ENCODE measurements around the gene FOLR2.
A peak's percentile ranks its signal among the peaks of the same experiment; 100 is the strongest.
"Not testable (repeated sequence)": the region's sequence is repeated elsewhere in the genome, so short reads cannot be mapped to it uniquely, and the experiment has no call there.

Gene FOLR2

GRCh38 chr11:72216638-72217037 lies at the start of gene FOLR2:
Gene FOLR2, plus strand, starts transcription at chr11:72216794. Its CDS starts 1,791 bp downstream, at chr11:72218585.
- DNase-seq, result no peak
- H3K4me1 Mint-ChIP-seq (ENCODE audit: low read depth), result peaks cover 2% of the 10 kb centered on the region
- H3K36me3 Mint-ChIP-seq (ENCODE audit: low read depth), result no peaks in the 10 kb centered on the region
- H3K9me3 Mint-ChIP-seq, result no peaks in the 10 kb centered on the region
- no peak within 1 kb of the TSS for H3K27ac Mint-ChIP-seq
- peaks cover 23% of the 10 kb centered on the region for H3K27me3 Mint-ChIP-seq
- no peak within 1 kb of the TSS for H3K4me3 Mint-ChIP-seq

DNA sequence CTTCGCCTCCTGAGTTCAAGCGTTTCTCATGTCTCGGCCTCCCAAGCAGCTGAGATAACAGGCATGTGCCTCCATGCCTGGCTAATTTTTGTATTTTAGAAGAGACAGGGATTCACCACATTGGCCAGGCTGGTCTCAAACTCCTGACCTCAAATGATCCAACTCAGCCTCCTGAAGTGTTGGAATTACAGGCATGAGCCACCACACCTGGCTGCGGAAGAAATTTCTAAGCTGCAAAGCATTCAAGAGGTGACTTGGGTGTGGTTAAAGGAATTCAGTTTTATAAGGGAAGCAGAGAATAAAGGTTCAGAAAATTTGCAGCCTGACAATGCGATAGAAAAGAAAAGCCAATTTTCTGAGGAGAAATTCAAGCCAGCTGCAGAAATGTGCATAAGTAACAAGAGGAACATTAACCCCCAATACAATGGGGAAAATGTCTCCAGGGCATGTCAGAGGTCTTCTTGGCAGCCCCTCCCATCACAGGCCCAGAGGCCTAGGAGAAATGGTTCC lies 47.5 kb upstream of the FOLR2 start:
- not testable (repeated sequence) for DNase-seq; H3K36me3 Mint-ChIP-seq (ENCODE audit: low read depth); H3K4me1 Mint-ChIP-seq (ENCODE audit: low read depth); H3K4me3 Mint-ChIP-seq; H3K27me3 Mint-ChIP-seq; H3K27ac Mint-ChIP-seq; H3K9me3 Mint-ChIP-seq

GRCh38 chr11:72169754-72170153 lies 46.8 kb upstream of the FOLR2 start:
- H3K36me3 Mint-ChIP-seq (ENCODE audit: low read depth); H3K4me1 Mint-ChIP-seq (ENCODE audit: low read depth); H3K27ac Mint-ChIP-seq; H3K4me3 Mint-ChIP-seq; H3K27me3 Mint-ChIP-seq; H3K9me3 Mint-ChIP-seq; DNase-seq: not testable (repeated sequence)

GRCh38 chr11:72172043-72172442 lies 44.6 kb upstream of the FOLR2 start:
- H3K4me3 Mint-ChIP-seq; H3K36me3 Mint-ChIP-seq (ENCODE audit: low read depth); H3K27me3 Mint-ChIP-seq; H3K27ac Mint-ChIP-seq; DNase-seq; H3K4me1 Mint-ChIP-seq (ENCODE audit: low read depth); H3K9me3 Mint-ChIP-seq: not testable (repeated sequence)

- Mint-ChIP-seq H3K4me3 (no peak overlapping the region), H3K36me3 (ENCODE audit: low read depth) (no peaks in the 10 kb centered on the region), H3K27me3 (peaks cover 7% of the 10 kb centered on the region), H3K4me1 (ENCODE audit: low read depth) (no peaks in the 10 kb centered on the region), H3K9me3 (no peaks in the 10 kb centered on the region), H3K27ac (no peak overlapping the region)
- no peak for DNase-seq
These were observed 43.3 kb upstream of the FOLR2 start for GRCh38 chr11:72173291-72173690.

GRCh38 chr11:72174302-72175070 lies 42.1 kb upstream of the FOLR2 start:
- no peaks in the 10 kb centered on the region for H3K36me3 Mint-ChIP-seq (ENCODE audit: low read depth)
- DNase-seq, result no peak
- H3K4me1 Mint-ChIP-seq (ENCODE audit: low read depth), result no peaks in the 10 kb centered on the region
- no peaks in the 10 kb centered on the region for H3K9me3 Mint-ChIP-seq
- no peak overlapping the region for H3K27ac Mint-ChIP-seq
- no peak overlapping the region for H3K4me3 Mint-ChIP-seq
- peaks cover 7% of the 10 kb centered on the region for H3K27me3 Mint-ChIP-seq

DNA sequence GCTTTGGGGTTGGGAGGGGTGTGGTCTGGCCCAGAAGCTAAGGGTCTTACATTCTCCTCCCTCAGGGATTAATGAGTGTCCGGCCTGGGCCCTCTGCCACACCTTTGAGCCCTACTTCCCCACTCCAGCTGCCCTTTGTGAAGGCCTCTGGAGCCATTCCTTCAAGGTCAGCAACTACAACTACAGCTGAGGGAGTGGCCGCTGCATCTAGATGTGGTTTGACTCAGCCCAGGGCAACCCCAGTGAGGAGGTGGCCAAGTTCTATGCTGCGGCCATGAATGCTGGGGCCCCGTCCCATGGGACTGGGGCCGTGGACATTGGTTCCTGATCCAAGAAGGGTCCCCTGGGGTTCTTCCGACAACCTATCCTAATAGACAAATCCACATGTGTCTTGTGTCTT lies 38.9 kb upstream of the FOLR2 start:
- H3K27ac Mint-ChIP-seq, result no peak overlapping the region
- H3K9me3 Mint-ChIP-seq, result no peaks in the 10 kb centered on the region

GRCh38 chr11:72179049-72179803 lies 37.4 kb upstream of the FOLR2 start:
- Mint-ChIP-seq H3K4me1 (ENCODE audit: low read depth) (peaks cover 13% of the 10 kb centered on the region), H3K36me3 (ENCODE audit: low read depth) (no peaks in the 10 kb centered on the region), H3K27ac (no peak overlapping the region), H3K4me3 (no peak overlapping the region), H3K9me3 (no peaks in the 10 kb centered on the region), H3K27me3 (peaks cover 18% of the 10 kb centered on the region)
- DNase-seq, result no peak

More for the DNA sequence above, 38.9 kb upstream of the FOLR2 start:
- Mint-ChIP-seq H3K27me3 (peaks cover 11% of the 10 kb centered on the region), H3K4me1 (ENCODE audit: low read depth) (peaks cover 10% of the 10 kb centered on the region), H3K36me3 (ENCODE audit: low read depth) (no peaks in the 10 kb centered on the region), H3K4me3 (no peak overlapping the region)
- DNase-seq, result no peak

GRCh38 chr11:72179804-72180396 lies 36.7 kb upstream of the FOLR2 start:
- no peaks in the 10 kb centered on the region for H3K9me3 Mint-ChIP-seq
- H3K27me3 Mint-ChIP-seq, result peaks cover 18% of the 10 kb centered on the region
- no peaks in the 10 kb centered on the region for H3K36me3 Mint-ChIP-seq (ENCODE audit: low read depth)
- no peak overlapping the region for H3K4me3 Mint-ChIP-seq
- H3K4me1 Mint-ChIP-seq (ENCODE audit: low read depth), result peaks cover 13% of the 10 kb centered on the region
- H3K27ac Mint-ChIP-seq, result peak overlapping the region; percentile 20
- no peak for DNase-seq

- H3K27me3 Mint-ChIP-seq, result peaks cover 18% of the 10 kb centered on the region
- DNase-seq; H3K36me3 Mint-ChIP-seq (ENCODE audit: low read depth); H3K4me3 Mint-ChIP-seq; H3K27ac Mint-ChIP-seq; H3K9me3 Mint-ChIP-seq: not testable (repeated sequence)
- peaks cover 13% of the 10 kb centered on the region for H3K4me1 Mint-ChIP-seq (ENCODE audit: low read depth)
These were observed 35.6 kb upstream of the FOLR2 start for GRCh38 chr11:72180892-72181552.

DNA sequence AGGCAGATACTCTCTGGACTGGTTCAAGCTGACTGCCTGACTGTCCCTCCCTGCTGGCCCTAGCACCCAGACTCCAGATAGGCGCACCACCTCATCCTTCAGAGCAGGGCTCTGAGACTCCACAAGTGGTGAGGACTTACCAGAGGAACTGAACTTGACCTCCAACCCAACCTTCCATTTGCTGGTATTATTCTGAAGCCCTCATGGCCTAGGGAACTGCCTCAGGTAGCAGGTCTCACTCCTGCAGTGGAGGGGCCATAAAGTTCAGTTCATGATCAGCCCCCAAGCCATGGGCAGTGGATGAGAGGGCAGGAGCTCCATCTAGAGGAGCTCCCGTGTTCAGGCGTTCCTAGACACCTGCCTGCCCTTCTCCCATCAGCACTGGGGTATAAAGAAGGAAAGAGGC lies 35.0 kb upstream of the FOLR2 start:
- Mint-ChIP-seq H3K4me1 (ENCODE audit: low read depth) (peaks cover 13% of the 10 kb centered on the region), H3K27me3 (peaks cover 18% of the 10 kb centered on the region)
- H3K27ac Mint-ChIP-seq; H3K36me3 Mint-ChIP-seq (ENCODE audit: low read depth); DNase-seq; H3K4me3 Mint-ChIP-seq; H3K9me3 Mint-ChIP-seq: not testable (repeated sequence)

DNA sequence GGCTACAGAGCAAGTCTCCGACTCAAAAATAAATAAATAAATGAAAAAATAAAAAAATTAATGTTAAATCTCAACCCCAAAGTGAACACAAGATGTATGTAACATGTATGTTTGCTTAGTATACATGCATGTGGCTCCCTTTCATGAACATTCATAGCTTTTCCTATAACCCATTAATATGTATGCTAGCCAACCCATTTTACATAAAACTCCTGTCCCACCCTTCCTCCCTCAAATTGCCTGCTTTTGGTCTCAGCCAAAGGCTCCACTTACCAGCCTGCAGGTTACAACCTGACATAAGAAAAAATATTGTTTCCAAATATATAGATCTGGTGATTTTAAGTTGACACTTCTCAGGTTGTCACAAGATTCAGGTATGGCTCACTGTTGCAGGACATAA lies 28.3 kb upstream of the FOLR2 start:
- peaks cover 3% of the 10 kb centered on the region for H3K4me1 Mint-ChIP-seq (ENCODE audit: low read depth)
- no peaks in the 10 kb centered on the region for H3K36me3 Mint-ChIP-seq (ENCODE audit: low read depth)
- H3K4me3 Mint-ChIP-seq, result no peak overlapping the region
- H3K9me3 Mint-ChIP-seq, result no peaks in the 10 kb centered on the region
- no peak for DNase-seq
- no peak overlapping the region for H3K27ac Mint-ChIP-seq
- peaks cover 4% of the 10 kb centered on the region for H3K27me3 Mint-ChIP-seq

GRCh38 chr11:72189455-72190250 lies 26.9 kb upstream of the FOLR2 start:
- Mint-ChIP-seq H3K27ac (no peak overlapping the region), H3K36me3 (ENCODE audit: low read depth) (no peaks in the 10 kb centered on the region), H3K9me3 (no peaks in the 10 kb centered on the region), H3K4me3 (no peak overlapping the region), H3K4me1 (ENCODE audit: low read depth) (no peaks in the 10 kb centered on the region), H3K27me3 (no peaks in the 10 kb centered on the region)
- no peak for DNase-seq

DNA sequence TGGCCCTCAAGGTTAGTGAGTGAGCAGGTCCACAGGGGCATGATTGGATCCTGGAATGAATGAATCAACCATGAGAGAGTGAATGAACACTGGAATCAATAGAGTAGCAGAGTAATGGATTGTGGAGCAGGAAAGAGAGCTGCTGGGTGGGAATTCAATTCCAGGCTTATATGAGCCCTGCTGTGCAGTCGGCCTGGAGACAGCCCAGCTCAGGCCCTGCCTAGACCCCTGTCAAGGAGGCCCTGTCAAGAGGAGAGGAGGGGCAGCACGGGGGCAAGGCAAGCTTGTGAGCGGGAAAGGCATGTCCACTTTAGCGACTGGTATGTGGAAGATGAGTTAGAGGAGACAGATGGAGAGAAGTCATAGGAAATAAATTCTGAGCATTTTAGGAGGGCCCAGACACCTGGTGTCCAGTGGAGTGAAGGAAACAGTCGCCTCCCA lies 25.9 kb upstream of the FOLR2 start:
- DNase-seq, result no peak
- no peaks in the 10 kb centered on the region for H3K27me3 Mint-ChIP-seq
- no peaks in the 10 kb centered on the region for H3K4me1 Mint-ChIP-seq (ENCODE audit: low read depth)
- H3K9me3 Mint-ChIP-seq, result no peaks in the 10 kb centered on the region
- no peaks in the 10 kb centered on the region for H3K36me3 Mint-ChIP-seq (ENCODE audit: low read depth)
- H3K27ac Mint-ChIP-seq, result no peak overlapping the region
- no peak overlapping the region for H3K4me3 Mint-ChIP-seq

All from activated T-cell treated with anti-CD3 and anti-CD28 coated beads, Interleukin-2, amount 50 U/mL, for 24 hours (primary cell).